K562 (cell line): ENCODE measurements around the gene PET100. TPM values are rescaled to one million over a fixed set of nuclear protein-coding genes. Genes with fewer than 3 reads are reported as not detected.

Experiments used
- ATAC-seq: fragments of 200-7000 bp; cut with Tn5 transposase; 3 replicates; pipeline ENCODE4 v1.9.1; 2020; ENCODE audit warnings: moderate library complexity
- BruUV-seq: library from RNA; stranded (reverse); fragments of 400-500 nt; replicated peaks from 2 replicates; lab custom pipeline; 2021; lab: Mats Ljungman, UMichigan
- CTCF ChIA-PET: fragments of 300-600 bp; formaldehyde crosslinking; extraction: SDS; loops from one replicate; lab custom pipeline; 2021; ENCODE audit warnings: low intra/inter-chr PET ratio; lab: Yijun Ruan, JAX
- POLR2A ChIA-PET: fragments of 300-600, 350-650 bp; sonication (Branson Sonifier 250); formaldehyde crosslinking; extraction: SDS; loops from one replicate; lab custom pipeline; 2021; ENCODE audit warnings: antibody characterized with exemption, inconsistent platforms; lab: Yijun Ruan, JAX
- DNase-seq, 4 experiments: peaks; one replicate each; pipeline versions ENCODE4 v3.0.0 to v3.0.0-alpha.2; 2011 to 2018; ENCODE audit warnings: low spot score in 3 of 4, mixed read lengths in 3 of 4; ENCODE audit errors: extremely low read depth in 1 of 4
- FAIRE-seq: peaks from 2 replicates; lab custom pipeline; 2011; peaks lifted over from hg19 to GRCh38; lab: Jason Lieb, UNC
- H2AFZ ChIP-seq: 2 replicates; pipeline ENCODE4 v1.6.0; 2011; ENCODE audit warnings: low read depth, low read length, control low read depth, inconsistent platforms
- H3K27ac ChIP-seq: fragments of 200-600 bp; 3 replicates; pipeline ENCODE4 v1.8.0; 2011; ENCODE audit warnings: low read depth, mild to moderate bottlenecking, control low read depth, inconsistent platforms, low read length, moderate library complexity, mixed read lengths; ENCODE audit errors: extremely low read depth
- H3K27me3 ChIP-seq, 2 experiments: fragments of 300-600 bp in 1 of 2; 2 replicates in 1 of 2; 3 replicates in 1 of 2; pipeline versions ENCODE4 v1.6.0 to v1.8.0; 2011; ENCODE audit warnings: inconsistent platforms in 2 of 2, low read length in 2 of 2, mild to moderate bottlenecking in 1 of 2, mixed read lengths in 1 of 2, moderate library complexity in 1 of 2; ENCODE audit not compliant: control insufficient read depth in 2 of 2, insufficient read depth in 2 of 2
- H3K36me3 ChIP-seq: fragments of 300-600 bp; 3 replicates; pipeline ENCODE4 v1.8.0; 2011; ENCODE audit warnings: mild to moderate bottlenecking, low read length, inconsistent platforms; ENCODE audit not compliant: control insufficient read depth, insufficient read depth
- H3K4me1 ChIP-seq, 2 experiments: fragments of 200-600 bp in 1 of 2; replicated peaks in 1 of 2; 2 replicates in 1 of 2; 3 replicates in 1 of 2; pipeline versions ENCODE4 v1.5.1 to v1.8.0; 2011; ENCODE audit warnings: inconsistent platforms in 2 of 2, low read length in 2 of 2, mild to moderate bottlenecking in 1 of 2, mixed read lengths in 1 of 2, moderate library complexity in 1 of 2; ENCODE audit not compliant: control insufficient read depth in 2 of 2, insufficient read depth in 2 of 2
- H3K4me2 ChIP-seq: 2 replicates; pipeline ENCODE4 v1.6.1; 2011; ENCODE audit warnings: low read length, control low read depth, inconsistent platforms, mixed read lengths; ENCODE audit not compliant: insufficient read depth
- H3K4me3 ChIP-seq: fragments of 200-600 bp; sonication (generic), shearing (Covaris generic); 2 replicates; pipeline ENCODE4 v1.5.1; 2016; ENCODE audit warnings: control low read depth, inconsistent platforms
- H3K79me2 ChIP-seq: fragments of 200-600 bp; 3 replicates; pipeline ENCODE4 v1.8.0; 2011; ENCODE audit warnings: low read length, inconsistent platforms; ENCODE audit not compliant: control insufficient read depth, insufficient read depth
- H3K9ac ChIP-seq, 2 experiments: 2 replicates each; pipeline versions ENCODE4 v1.6.0 to v1.6.1; 2011; ENCODE audit warnings: low read depth in 2 of 2, low read length in 2 of 2, control low read depth in 1 of 2, inconsistent platforms in 1 of 2, mild to moderate bottlenecking in 1 of 2, mixed read lengths in 1 of 2; ENCODE audit not compliant: insufficient read depth in 1 of 2
- H3K9me1 ChIP-seq: one replicate; pipeline ENCODE4 v1.6.0; 2011; ENCODE audit warnings: inconsistent platforms, mild to moderate bottlenecking, low read length, moderate library complexity; ENCODE audit not compliant: control insufficient read depth, insufficient read depth
- H3K9me3 ChIP-seq: replicated peaks from 2 replicates; pipeline ENCODE4 v1.5.1; 2011; ENCODE audit warnings: low read depth, low read length, inconsistent platforms; ENCODE audit not compliant: control insufficient read depth, insufficient read depth
- H4K20me1 ChIP-seq: replicated peaks from 2 replicates; pipeline ENCODE4 v1.6.1; 2011; ENCODE audit warnings: low read length, inconsistent platforms, mixed read lengths; ENCODE audit not compliant: control insufficient read depth, insufficient read depth
- BRD9 ChIP-seq: fragments of 450-650 bp; IDR thresholded peaks from 2 replicates; pipeline ENCODE4 v1.6.1; 2018; ENCODE audit warnings: low read depth; ENCODE audit not compliant: partially characterized antibody
- MECOM ChIP-seq: fragments of 250-450 bp; sonication (Bioruptor Pico); IDR thresholded peaks from 2 replicates; pipeline ENCODE4 v1.8.0; 2022; ENCODE audit warnings: inconsistent platforms
- MEIS2 ChIP-seq: fragments of 450-650 bp; IDR thresholded peaks from 2 replicates; pipeline ENCODE4 v1.6.1; 2014; ENCODE audit warnings: mild to moderate bottlenecking; ENCODE audit not compliant: partially characterized antibody
- REST ChIP-seq, 2 experiments: fragments of 450-650 bp; formaldehyde crosslinking in 1 of 2; IDR thresholded peaks; 2 replicates each; pipeline versions ENCODE4 v1.4.0 to v1.6.1; 2014 to 2020; ENCODE audit warnings: mild to moderate bottlenecking in 2 of 2, borderline replicate concordance in 1 of 2, low read depth in 1 of 2
- SLC30A9 ChIP-seq: fragments of 250-450 bp; sonication (Bioruptor Pico); IDR thresholded peaks from 2 replicates; pipeline ENCODE4 v1.8.0; 2022; ENCODE audit warnings: mild to moderate bottlenecking, moderate library complexity
- WGBS: fragments of 100-300 bp; shearing (Covaris generic); methylation state at CpG from one replicate; pipeline ENCODE4 v1.1.6; 2016; ENCODE audit warnings: low coverage, mixed read lengths; ENCODE audit not compliant: insufficient coverage; ENCODE audit errors: missing lambda C conversion rate; 5-methylcytosine and 5-hydroxymethylcytosine counted together
- in situ Hi-C: fragments of 300-500 bp; cut with MboI; formaldehyde crosslinking; loops from 4 replicates; pipeline ENCODE4 v1.15.0; 2018; ENCODE audit warnings: inconsistent platforms, mixed read lengths
- intact Hi-C: fragments of 100-400 bp; cut with micrococcal nuclease; formaldehyde crosslinking; loops from 2 replicates; pipeline ENCODE4 v1.14.2; 2022
- polyA plus RNA-seq, 8 experiments: library from polyadenylated mRNA; depleted of rRNA in 4 of 8; stranded (reverse) in 5 of 8; unstranded in 3 of 8; fragments of >200 nt; fragmentation: Nextera tagmentation in 2 of 8; fragmentation: Illumina TruSeq in 1 of 8; extraction: Ambion mirVana in 2 of 8; extraction: Trizol in 1 of 8; gene quantifications; 2 replicates each; pipeline versions ENCODE4 v1.2.1 to v1.2.3, GENCODE V29; 2011 to 2014; ENCODE audit warnings: inconsistent platforms in 1 of 8, missing spikeins in 1 of 8
- total RNA-seq, 7 experiments: library from RNA; depleted of rRNA in 6 of 7; stranded (reverse); fragments of >200 nt in 6 of 7; fragmentation: Illumina TruSeq in 2 of 7; extraction: Trizol in 2 of 7; gene quantifications; 2 replicates each; pipeline versions ENCODE4 v1.2.1 to v1.2.3, GENCODE V29; 2011 to 2021; ENCODE audit warnings: low replicate concordance in 1 of 7
- TF ChIP-seq, protein P1 (sequence below): sonication (generic); formaldehyde crosslinking; IDR thresholded peaks from 2 replicates; pipeline ENCODE4 v1.5.0; 2020; ENCODE audit warnings: missing genetic modification reagents

Gene PET100
- total and polyA plus RNA-seq, 9 of the 15 experiments (the other 6 are each of a cell fraction or from before 2014, with no cell fraction given) = 62.3 to 351 (median 98.3) TPM

DNA sequence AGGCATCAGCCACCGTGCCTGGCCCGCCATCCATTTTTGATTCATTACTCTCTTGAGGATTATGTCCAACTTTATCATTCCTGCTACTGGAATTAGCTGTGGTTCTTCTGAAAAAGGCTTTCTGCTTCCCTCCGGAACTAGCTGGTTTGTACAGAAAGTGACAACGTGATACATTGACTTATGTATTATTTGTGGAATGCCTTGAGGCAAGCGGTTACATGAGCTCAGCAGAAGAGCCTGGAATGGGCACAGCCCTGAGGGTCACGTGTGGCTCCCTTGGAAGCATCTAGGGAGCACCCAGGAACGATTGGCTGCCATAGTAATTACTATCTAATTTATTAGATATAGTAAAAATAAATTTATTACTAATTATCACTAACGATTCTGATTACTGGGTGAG is 24.8 kb downstream of the PET100 start:
- intact Hi-C loops (no loop called here), in situ Hi-C loops (no loop called here)
- Histone ChIP-seq H3K9me1 (no peaks in the 10 kb centered on the region), H3K27ac (no peak overlapping the region), H3K79me2 (no peaks in the 10 kb centered on the region), H3K9ac (no peak overlapping the region)
- ATAC-seq (no peak), FAIRE-seq (peak; percentile 29), DNase-seq (no peak)
- TF ChIP-seq, protein P1, sequence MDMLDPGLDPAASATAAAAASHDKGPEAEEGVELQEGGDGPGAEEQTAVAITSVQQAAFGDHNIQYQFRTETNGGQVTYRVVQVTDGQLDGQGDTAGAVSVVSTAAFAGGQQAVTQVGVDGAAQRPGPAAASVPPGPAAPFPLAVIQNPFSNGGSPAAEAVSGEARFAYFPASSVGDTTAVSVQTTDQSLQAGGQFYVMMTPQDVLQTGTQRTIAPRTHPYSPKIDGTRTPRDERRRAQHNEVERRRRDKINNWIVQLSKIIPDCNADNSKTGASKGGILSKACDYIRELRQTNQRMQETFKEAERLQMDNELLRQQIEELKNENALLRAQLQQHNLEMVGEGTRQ (CRISPR knock-in tag) = 0 out of 2 replicates have a peak, but pooled peaks have one; percentile 13
- TF ChIP-seq MEIS2 = peak; percentile 23
- TF ChIP-seq SLC30A9 (CRISPR knock-in tag) = no peak
- TF ChIP-seq BRD9 = no peak
- TF ChIP-seq REST (IDR thresholded peaks at IDR 0.05; ENCODE audit: borderline replicate concordance) = peak; percentile 31; the same call in 1 of the 2 replicates
- no peak for TF ChIP-seq REST (CRISPR knock-in tag; IDR thresholded peaks at IDR 0.05; ENCODE audit: low read depth)
- no peak for TF ChIP-seq MECOM (CRISPR knock-in tag)
- TF ChIP-seq, all 486 proteins: peak for 3
- peaks cover 2 to 9% of the 10 kb centered on the region in 2 experiments; a peak in 3 of 5 replicates for H3K4me1 ChIP-seq
- WGBS = 24% methylated on average over 8 of the region's 8 CpGs
- ChIA-PET POLR2A (interaction anchor here (1.1 kb wide), 1 partner anchor 14 kb away, joined by 3 read pairs; the partner anchor contains the start of gene RETN), CTCF (no interaction called here)
- H3K4me3 ChIP-seq = no peak overlapping the region
- H3K4me2 ChIP-seq = no peak overlapping the region
- no peak overlapping the region for H2AFZ ChIP-seq
- H3K36me3 ChIP-seq = no peaks in the 10 kb centered on the region
- H3K27me3 ChIP-seq = peaks cover 4% of the 10 kb centered on the region in 2 experiments; a peak in 2 of 5 replicates
- no peaks in the 10 kb centered on the region for H4K20me1 ChIP-seq
- BruUV-seq = no TSS peak
- H3K9me3 ChIP-seq = no peaks in the 10 kb centered on the region
